Cardiac fibroblast (primary cell): Measurements from ENCODE around the gene IL12A.

Experiments
- DNase-seq, 2 donors: peaks; one replicate each; pipeline versions ENCODE4 v3.0.0 to v3.0.0-alpha.2; 2010; ENCODE audit warnings: low read depth in 2 of 2
- H3K4me3 ChIP-seq, 2 donors: replicated peaks in 1 of 2; 1 replicate in 1 of 2; 2 replicates in 1 of 2; pipeline ENCODE4 v1.5.1; 2011; ENCODE audit warnings: low read depth in 2 of 2, low read length in 2 of 2, mild to moderate bottlenecking in 2 of 2, moderate library complexity in 1 of 2
- TF ChIP-seq, protein P1 (sequence below): IDR thresholded peaks from one replicate; pipeline ENCODE4 v1.5.1; 2011; ENCODE audit warnings: low read depth, mild to moderate bottlenecking, low read length, inconsistent platforms

The IL12A gene

GRCh38 chr3:159977295-159977694, 11.3 kb upstream of the IL12A start:
- DNase-seq = no peak
- no peak overlapping the region for H3K4me3 ChIP-seq
- TF ChIP-seq, protein P1, sequence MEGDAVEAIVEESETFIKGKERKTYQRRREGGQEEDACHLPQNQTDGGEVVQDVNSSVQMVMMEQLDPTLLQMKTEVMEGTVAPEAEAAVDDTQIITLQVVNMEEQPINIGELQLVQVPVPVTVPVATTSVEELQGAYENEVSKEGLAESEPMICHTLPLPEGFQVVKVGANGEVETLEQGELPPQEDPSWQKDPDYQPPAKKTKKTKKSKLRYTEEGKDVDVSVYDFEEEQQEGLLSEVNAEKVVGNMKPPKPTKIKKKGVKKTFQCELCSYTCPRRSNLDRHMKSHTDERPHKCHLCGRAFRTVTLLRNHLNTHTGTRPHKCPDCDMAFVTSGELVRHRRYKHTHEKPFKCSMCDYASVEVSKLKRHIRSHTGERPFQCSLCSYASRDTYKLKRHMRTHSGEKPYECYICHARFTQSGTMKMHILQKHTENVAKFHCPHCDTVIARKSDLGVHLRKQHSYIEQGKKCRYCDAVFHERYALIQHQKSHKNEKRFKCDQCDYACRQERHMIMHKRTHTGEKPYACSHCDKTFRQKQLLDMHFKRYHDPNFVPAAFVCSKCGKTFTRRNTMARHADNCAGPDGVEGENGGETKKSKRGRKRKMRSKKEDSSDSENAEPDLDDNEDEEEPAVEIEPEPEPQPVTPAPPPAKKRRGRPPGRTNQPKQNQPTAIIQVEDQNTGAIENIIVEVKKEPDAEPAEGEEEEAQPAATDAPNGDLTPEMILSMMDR = no peak

GRCh38 chr3:159978353-159978752, 10.3 kb upstream of the IL12A start:
- TF ChIP-seq, protein P1 = no peak
- no peak for DNase-seq
- H3K4me3 ChIP-seq = no peak overlapping the region

- no peak for DNase-seq
- TF ChIP-seq, protein P1 = no peak
- H3K4me3 ChIP-seq = no peak overlapping the region
Measured at GRCh38 chr3:159978918-159979703, 9.5 kb upstream of the IL12A start.

DNA sequence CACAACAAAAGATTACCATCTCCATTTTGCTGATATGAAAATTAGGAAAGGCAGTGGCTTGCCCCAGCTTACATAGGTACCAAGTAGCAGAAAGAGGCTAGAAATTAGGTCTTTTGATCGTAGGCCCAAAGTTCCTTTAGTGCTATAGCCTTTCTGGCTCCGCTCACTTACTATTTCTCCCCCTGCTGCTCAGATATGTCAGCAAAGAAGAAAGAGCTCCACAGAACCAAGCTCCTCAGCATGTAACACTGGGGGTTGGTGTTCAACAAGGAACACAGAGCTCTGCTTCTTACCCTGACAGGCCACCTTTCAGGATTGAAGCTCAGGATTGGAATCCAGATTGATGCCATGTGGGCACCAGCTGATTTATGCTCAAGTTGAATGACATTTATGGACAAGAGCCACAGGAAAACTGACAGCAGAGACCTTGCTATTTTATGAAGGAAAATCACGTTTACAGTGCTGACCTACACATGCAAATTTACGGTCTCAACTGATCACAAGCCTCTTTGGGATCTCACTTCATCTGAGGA, 6.1 kb upstream of the IL12A start:
- TF ChIP-seq, protein P1 = no peak
- DNase-seq = no peak

GRCh38 chr3:159987291-159987711, 1.3 kb upstream of the IL12A start:
- no peak overlapping the region for H3K4me3 ChIP-seq
- TF ChIP-seq, protein P1 = peak; percentile 38
- DNase-seq = peak; percentile 23 to 76

More for the DNA sequence above, 6.1 kb upstream of the IL12A start:
- H3K4me3 ChIP-seq = no peak overlapping the region

GRCh38 chr3:159989973-159990846, 1.6 kb downstream of the IL12A start:
- TF ChIP-seq, protein P1 = no peak
- H3K4me3 ChIP-seq = no peak overlapping the region
- no peak for DNase-seq
